Duodenal mucosa (tissue), 2 donors: ENCODE data around the gene TLK1.

Source experiments
- H3K27ac ChIP-seq: one replicate; pipeline ENCODE4 v1.7.0; 2013; ENCODE audit warnings: low read depth, low read length
- H3K27me3 ChIP-seq, 2 donors: one replicate each; pipeline ENCODE4 v1.7.0; 2013; ENCODE audit warnings: low read length in 2 of 2, control low read depth in 1 of 2; ENCODE audit not compliant: insufficient read depth in 2 of 2, control insufficient read depth in 1 of 2
- H3K36me3 ChIP-seq, 2 donors: one replicate each; pipeline ENCODE4 v1.7.0; 2013; ENCODE audit warnings: low read length in 2 of 2, control low read depth in 1 of 2; ENCODE audit not compliant: insufficient read depth in 2 of 2, control insufficient read depth in 1 of 2
- H3K4me1 ChIP-seq, 2 donors: one replicate each; pipeline ENCODE4 v1.7.0; 2013; ENCODE audit warnings: low read length in 2 of 2, control low read depth in 1 of 2; ENCODE audit not compliant: insufficient read depth in 2 of 2, control insufficient read depth in 1 of 2
- H3K4me3 ChIP-seq, 2 donors: one replicate each; pipeline ENCODE4 v1.7.0; 2013; ENCODE audit warnings: low read length in 2 of 2, low read depth in 1 of 2
- H3K9ac ChIP-seq, 2 donors: one replicate each; pipeline ENCODE4 v1.7.0; 2013; ENCODE audit warnings: low read length in 2 of 2, low read depth in 1 of 2
- H3K9me3 ChIP-seq, 2 donors: one replicate each; pipeline ENCODE4 v1.7.0; 2013; ENCODE audit warnings: low read length in 2 of 2, control low read depth in 1 of 2; ENCODE audit not compliant: control insufficient read depth in 1 of 2

TLK1 gene

DNA sequence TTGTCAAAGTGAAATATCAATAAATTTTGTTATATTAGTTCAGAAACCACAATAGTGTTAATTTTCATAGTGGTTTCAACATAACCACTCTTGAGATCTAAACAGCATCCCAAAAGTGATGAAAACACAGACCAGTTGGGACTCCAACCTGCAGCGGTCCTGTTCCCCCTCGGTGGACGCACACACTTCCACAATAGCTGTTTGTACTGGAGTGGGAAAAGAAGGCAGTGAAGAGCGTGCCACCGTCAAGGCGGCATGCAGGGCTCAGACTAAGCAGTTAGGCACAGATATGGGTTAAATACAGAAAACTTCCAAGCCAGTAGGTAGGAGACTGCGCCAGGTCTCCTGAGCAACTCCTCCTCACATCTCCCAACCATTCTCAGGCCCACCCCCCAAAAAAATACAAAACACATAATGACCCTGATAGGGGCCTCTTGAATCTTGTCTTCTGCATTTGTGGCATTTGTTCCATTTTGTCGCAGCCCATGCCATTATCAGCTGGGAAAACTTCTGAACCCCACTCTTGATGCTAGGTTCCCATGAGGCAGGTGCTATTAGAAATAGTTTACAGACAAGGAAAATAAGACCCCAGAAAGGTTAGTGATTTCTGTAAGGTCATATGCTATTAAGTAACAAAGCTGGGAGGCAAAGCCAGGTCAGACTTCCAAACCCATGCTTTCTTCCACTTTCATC lies 174.0 kb downstream of the TLK1 start:
- no peak overlapping the region for H3K27ac ChIP-seq
- H3K4me1 ChIP-seq: no peaks in the 10 kb centered on the region
- no peak overlapping the region for H3K4me3 ChIP-seq
- no peaks in the 10 kb centered on the region for H3K27me3 ChIP-seq
- no peaks in the 10 kb centered on the region for H3K9me3 ChIP-seq
- H3K36me3 ChIP-seq: peaks cover 3 to 9% of the 10 kb centered on the region in 2 donors
- H3K9ac ChIP-seq: no peak overlapping the region

DNA sequence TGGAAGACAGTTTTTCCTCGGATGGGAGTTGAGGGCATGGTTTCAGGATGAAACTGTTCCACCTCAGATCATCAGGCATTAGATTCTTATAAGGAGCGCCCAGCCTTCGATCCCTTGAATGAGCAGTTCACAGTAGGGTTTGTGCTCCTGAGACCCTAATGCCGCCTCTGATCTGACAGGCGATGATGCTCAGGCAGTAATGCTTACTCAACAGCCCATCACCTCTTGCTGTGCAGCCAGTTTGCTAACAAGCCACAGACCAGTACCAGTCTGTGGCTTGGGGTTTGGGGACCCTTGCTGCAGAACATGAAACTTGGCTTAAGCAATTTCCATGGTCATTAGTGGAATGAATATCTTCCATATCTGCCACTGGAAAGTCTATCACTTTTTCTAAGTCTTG lies 175.3 kb downstream of the TLK1 start:
- Histone ChIP-seq H3K4me1 (no peaks in the 10 kb centered on the region), H3K9me3 (no peaks in the 10 kb centered on the region), H3K36me3 (peaks cover 0 to 3% of the 10 kb centered on the region in 2 donors), H3K4me3 (no peak overlapping the region), H3K27ac (no peak overlapping the region), H3K27me3 (no peaks in the 10 kb centered on the region), H3K9ac (no peak overlapping the region)

GRCh38 chr2:170984079-170984478 lies 176.6 kb downstream of the TLK1 start:
- no peaks in the 10 kb centered on the region for H3K4me1 ChIP-seq
- no peak overlapping the region for H3K27ac ChIP-seq
- H3K27me3 ChIP-seq: no peaks in the 10 kb centered on the region
- H3K36me3 ChIP-seq: peaks cover 0 to 3% of the 10 kb centered on the region in 2 donors
- no peak overlapping the region for H3K4me3 ChIP-seq
- no peaks in the 10 kb centered on the region for H3K9me3 ChIP-seq
- no peak overlapping the region for H3K9ac ChIP-seq

DNA sequence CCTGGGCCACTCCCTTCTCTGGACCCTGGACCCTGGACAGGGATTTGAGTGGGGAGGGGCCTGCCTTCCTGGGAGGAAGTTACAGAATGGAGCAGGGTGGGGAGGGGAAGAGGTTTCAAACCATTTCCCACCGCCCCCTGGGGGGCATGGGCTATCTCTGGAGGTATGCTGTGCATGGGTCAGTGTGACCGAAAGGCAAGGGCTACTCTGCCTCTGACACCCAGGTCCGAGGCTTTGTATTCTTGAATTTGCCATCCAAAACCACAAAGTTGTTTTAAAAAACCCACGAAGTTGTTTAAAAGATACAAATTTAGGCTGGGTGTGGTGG lies 184.8 kb downstream of the TLK1 start:
- H3K27ac ChIP-seq: no peak overlapping the region
- no peaks in the 10 kb centered on the region for H3K36me3 ChIP-seq
- no peak overlapping the region for H3K4me3 ChIP-seq
- H3K9ac ChIP-seq: no peak overlapping the region
- H3K9me3 ChIP-seq: no peaks in the 10 kb centered on the region
- H3K4me1 ChIP-seq: peaks cover 15 to 18% of the 10 kb centered on the region in 2 donors
- H3K27me3 ChIP-seq: no peaks in the 10 kb centered on the region

DNA sequence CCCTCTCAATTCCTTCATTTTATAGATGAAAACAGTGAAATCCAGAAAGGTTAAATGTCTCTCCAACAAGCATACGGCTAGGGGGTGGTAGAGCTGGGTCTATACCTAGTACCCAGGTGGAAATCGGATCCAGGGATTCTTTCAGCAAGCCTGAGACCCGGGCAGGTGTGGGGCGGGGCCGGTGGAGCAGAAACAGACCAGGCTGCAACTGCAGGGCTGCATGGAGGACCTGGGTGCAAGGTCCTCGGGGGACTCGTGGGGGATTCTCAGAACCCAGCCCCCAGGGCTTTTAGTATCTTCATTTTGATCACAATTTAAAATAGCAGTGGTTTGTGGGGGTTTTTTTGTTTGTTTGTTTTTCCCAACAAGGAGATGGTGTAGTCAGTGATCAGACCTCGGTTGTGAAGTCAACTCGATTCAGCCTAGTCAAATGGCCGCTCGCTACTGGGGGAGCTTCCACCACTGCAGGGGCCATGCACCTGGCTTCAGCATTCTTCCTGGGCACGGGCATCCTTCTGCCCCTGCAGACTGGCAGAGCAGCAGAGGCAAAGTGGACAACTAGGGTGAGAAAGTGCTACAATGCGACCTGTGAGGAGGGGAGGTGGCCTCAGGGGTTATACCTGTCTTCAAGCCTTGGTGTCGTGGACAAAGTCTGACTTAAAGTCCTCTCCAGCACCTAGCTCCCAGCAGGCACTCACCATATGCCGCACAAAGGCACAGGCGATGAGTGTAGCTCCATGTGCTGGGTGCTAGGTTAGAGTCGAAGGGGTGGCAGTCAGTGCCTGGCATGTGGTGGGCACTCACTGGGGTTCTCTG lies 185.4 kb downstream of the TLK1 start:
- Histone ChIP-seq H3K4me1 (peaks cover 15 to 18% of the 10 kb centered on the region in 2 donors), H3K4me3 (no peak overlapping the region), H3K9me3 (no peaks in the 10 kb centered on the region), H3K36me3 (no peaks in the 10 kb centered on the region), H3K27ac (no peak overlapping the region), H3K27me3 (no peaks in the 10 kb centered on the region), H3K9ac (no peak overlapping the region)

DNA sequence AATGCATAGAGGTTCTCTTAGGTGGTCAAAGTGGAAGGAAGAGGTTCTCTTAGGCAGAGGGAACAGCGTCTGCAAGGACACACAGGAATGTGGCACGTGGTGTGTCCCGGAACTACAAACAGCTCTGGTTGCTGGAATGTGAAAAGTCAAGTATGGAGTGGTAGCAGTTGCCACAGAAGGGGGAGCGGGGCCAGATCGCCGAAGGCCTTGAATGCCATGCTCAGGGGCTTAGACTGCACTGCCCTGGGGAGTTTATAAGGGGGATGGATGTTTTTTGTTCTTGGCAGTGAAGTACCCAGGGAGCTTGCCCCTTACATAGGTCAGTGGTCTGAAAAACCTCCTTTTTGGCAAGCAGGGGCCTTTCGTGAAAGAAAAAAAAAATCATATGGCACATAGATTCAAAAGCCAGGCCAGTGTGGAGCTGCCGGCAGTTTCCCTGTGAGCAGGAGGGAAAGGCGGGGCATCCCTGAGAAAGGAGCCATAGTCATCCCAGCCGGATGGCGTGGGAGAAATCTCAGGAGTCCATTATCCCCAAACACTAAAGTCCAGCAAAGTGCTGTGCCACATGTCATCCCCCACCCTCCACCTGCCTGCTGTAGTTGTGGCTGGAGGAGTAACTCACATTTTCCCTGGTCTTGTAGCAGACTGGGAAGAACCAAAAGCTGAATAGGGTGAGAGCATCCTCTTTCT lies 186.2 kb downstream of the TLK1 start:
- Histone ChIP-seq H3K27me3 (no peaks in the 10 kb centered on the region), H3K4me1 (peaks cover 15 to 18% of the 10 kb centered on the region in 2 donors), H3K4me3 (peak overlapping the region; percentile 77 to 83), H3K9ac (no peak overlapping the region), H3K27ac (no peak overlapping the region), H3K9me3 (no peaks in the 10 kb centered on the region), H3K36me3 (no peaks in the 10 kb centered on the region)

GRCh38 chr2:170973492-170974303 lies 187.0 kb downstream of the TLK1 start:
- H3K27ac ChIP-seq: peak overlapping the region; percentile 59
- H3K4me1 ChIP-seq: peaks cover 15 to 18% of the 10 kb centered on the region in 2 donors
- peak overlapping the region; percentile 77 to 83 for H3K4me3 ChIP-seq
- H3K27me3 ChIP-seq: no peaks in the 10 kb centered on the region
- peak overlapping the region; percentile 69 to 80 for H3K9ac ChIP-seq
- peaks cover 0 to 3% of the 10 kb centered on the region in 2 donors for H3K36me3 ChIP-seq
- H3K9me3 ChIP-seq: no peaks in the 10 kb centered on the region

GRCh38 chr2:170973225-170973491 lies 187.5 kb downstream of the TLK1 start:
- peak overlapping the region in 1 of 2 donors; percentile 44 for H3K9ac ChIP-seq

DNA sequence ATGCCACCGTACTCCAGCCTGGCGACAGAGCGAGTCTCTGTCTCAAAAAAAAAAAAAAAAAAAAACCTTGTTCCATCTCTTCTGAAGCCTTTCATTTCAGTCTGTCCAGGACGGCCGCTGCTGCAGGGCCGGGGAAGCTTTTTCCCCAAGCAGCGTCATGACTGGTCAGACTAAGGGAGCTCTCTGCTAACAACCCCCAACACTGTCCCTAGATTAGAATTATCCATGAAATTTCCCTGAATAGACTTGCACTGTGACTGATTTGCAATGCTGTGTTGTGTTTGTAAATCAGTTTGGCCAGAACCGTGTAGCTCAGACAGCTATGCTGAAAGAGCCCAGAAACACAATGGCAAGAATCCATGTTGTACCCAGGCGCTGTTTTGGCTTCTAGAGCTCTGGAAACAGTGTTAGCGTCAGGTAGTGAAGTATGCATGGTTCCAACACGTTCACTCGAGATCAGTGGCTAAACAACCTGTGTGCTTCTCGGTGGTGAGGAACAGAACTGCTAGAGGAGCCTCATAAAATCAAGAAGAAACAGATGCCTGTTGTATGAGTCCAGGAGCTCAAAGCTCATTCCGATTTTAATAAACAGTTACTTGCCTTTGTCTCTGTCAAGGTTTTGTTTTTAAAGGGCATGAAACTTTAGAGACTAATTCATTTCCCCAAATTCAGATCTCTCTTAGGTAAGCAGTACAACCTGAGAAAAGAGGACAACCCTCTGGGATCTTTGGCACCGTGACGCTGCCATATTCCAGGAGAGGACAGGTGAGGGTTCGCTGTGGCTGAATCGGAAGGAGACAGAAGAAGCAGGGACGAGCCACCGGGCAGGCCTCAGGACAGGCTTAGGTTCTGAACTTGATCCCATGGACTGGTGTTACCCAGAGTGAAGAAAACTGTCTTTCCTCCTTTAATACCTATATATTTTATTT lies 188.1 kb downstream of the TLK1 start:
- H3K9ac ChIP-seq: peak overlapping the region in 1 of 2 donors; percentile 44
- no peak overlapping the region for H3K27ac ChIP-seq
- no peaks in the 10 kb centered on the region for H3K9me3 ChIP-seq
- no peaks in the 10 kb centered on the region for H3K27me3 ChIP-seq
- peaks cover 15 to 18% of the 10 kb centered on the region in 2 donors for H3K4me1 ChIP-seq
- peak overlapping the region; percentile 77 to 83 for H3K4me3 ChIP-seq
- peaks cover 8 to 12% of the 10 kb centered on the region in 2 donors for H3K36me3 ChIP-seq

More at GRCh38 chr2:170973225-170973491, 187.5 kb downstream of the TLK1 start:
- Histone ChIP-seq H3K4me1 (peaks cover 15 to 18% of the 10 kb centered on the region in 2 donors), H3K36me3 (peaks cover 2 to 7% of the 10 kb centered on the region in 2 donors), H3K27me3 (no peaks in the 10 kb centered on the region), H3K27ac (no peak overlapping the region), H3K9me3 (no peaks in the 10 kb centered on the region), H3K4me3 (peak overlapping the region; percentile 77 to 83)
